K562 (cell line): Measurements from ENCODE around the gene ZSWIM7. TPM values are rescaled to one million over a fixed set of nuclear protein-coding genes. Genes with fewer than 3 reads are reported as not detected.

Experiments
- CBFB ChIP-seq: sonication (generic); formaldehyde crosslinking; IDR thresholded peaks from 2 replicates; pipeline ENCODE4 v1.4.0; 2020; ENCODE audit warnings: mild to moderate bottlenecking, missing genetic modification reagents
- FOXM1 ChIP-seq, 2 experiments: fragments of 450-650 bp in 1 of 2; sonication (generic) in 1 of 2; formaldehyde crosslinking in 1 of 2; IDR thresholded peaks; 2 replicates each; pipeline versions ENCODE4 v1.6.1 to v1.9.0; 2017 to 2022; ENCODE audit warnings: low read depth in 2 of 2, mild to moderate bottlenecking in 2 of 2, missing genetic modification reagents in 1 of 2, moderate library complexity in 1 of 2
- HNRNPL ChIP-seq: fragments of 200-400 bp; formaldehyde crosslinking; IDR thresholded peaks from 2 replicates; pipeline ENCODE4 v1.6.1; 2017; ENCODE audit warnings: low read depth, mild to moderate bottlenecking, low read length
- MLX ChIP-seq, 2 experiments: fragments of 450-650 bp in 1 of 2; sonication (generic) in 1 of 2; formaldehyde crosslinking; conservative IDR thresholded peaks; 2 replicates each; pipeline versions ENCODE4 v1.4.0 to v1.8.1; 2020 to 2022; ENCODE audit warnings: mild to moderate bottlenecking in 1 of 2, missing genetic modification reagents in 1 of 2
- NR4A1 ChIP-seq, 2 experiments: fragments of 250-450 bp in 1 of 2; fragments of 450-650 bp in 1 of 2; sonication (Bioruptor Pico) in 1 of 2; IDR thresholded peaks; 2 replicates each; pipeline versions ENCODE4 v1.4.0 to v1.6.1; 2016 to 2020; ENCODE audit warnings: mild to moderate bottlenecking in 2 of 2, missing compliant biosample characterization in 1 of 2, missing genetic modification characterization in 1 of 2, moderate library complexity in 1 of 2
- PCBP1 ChIP-seq: fragments of 200-400 bp; formaldehyde crosslinking; IDR thresholded peaks from 2 replicates; pipeline ENCODE4 v1.6.1; 2018; ENCODE audit warnings: mild to moderate bottlenecking, low read depth, low read length; ENCODE audit not compliant: poor library complexity, severe bottlenecking
- RBM25 ChIP-seq: fragments of 200-400 bp; formaldehyde crosslinking; IDR thresholded peaks from 2 replicates; pipeline ENCODE4 v1.6.1; 2018; ENCODE audit warnings: low read length, low read depth, moderate library complexity; ENCODE audit not compliant: severe bottlenecking
- SMAD1 ChIP-seq: fragments of 150-350 bp; IDR thresholded peaks from 2 replicates; pipeline ENCODE4 v1.6.1; 2014; ENCODE audit warnings: low read length, low read depth; ENCODE audit not compliant: partially characterized antibody
- SMAD4 ChIP-seq: fragments of 250-450 bp; sonication (Bioruptor Pico); conservative IDR thresholded peaks from 2 replicates; pipeline ENCODE4 v1.8.0; 2021; ENCODE audit warnings: inconsistent platforms, mild to moderate bottlenecking, moderate library complexity
- TARDBP ChIP-seq: fragments of 450-650 bp; IDR thresholded peaks from 2 replicates; pipeline ENCODE4 v1.6.1; 2016
- ZNF316 ChIP-seq: fragments of 450-650 bp; IDR thresholded peaks from 2 replicates; pipeline ENCODE4 v1.6.1; 2016
- ZNF644 ChIP-seq: fragments of 200-800 bp; sonication (Bioruptor generic); IDR thresholded peaks from 2 replicates; pipeline ENCODE4 v1.6.1; 2016; ENCODE audit warnings: low read depth, missing genetic modification characterization, missing compliant biosample characterization
- polyA plus RNA-seq, 8 experiments: library from polyadenylated mRNA; depleted of rRNA in 4 of 8; stranded (reverse) in 5 of 8; unstranded in 3 of 8; fragments of >200 nt; fragmentation: Nextera tagmentation in 2 of 8; fragmentation: Illumina TruSeq in 1 of 8; extraction: Ambion mirVana in 2 of 8; extraction: Trizol in 1 of 8; gene quantifications; 2 replicates each; pipeline versions ENCODE4 v1.2.1 to v1.2.3, GENCODE V29; 2011 to 2014; ENCODE audit warnings: inconsistent platforms in 1 of 8, missing spikeins in 1 of 8
- total RNA-seq, 7 experiments: library from RNA; depleted of rRNA in 6 of 7; stranded (reverse); fragments of >200 nt in 6 of 7; fragmentation: Illumina TruSeq in 2 of 7; extraction: Trizol in 2 of 7; gene quantifications; 2 replicates each; pipeline versions ENCODE4 v1.2.1 to v1.2.3, GENCODE V29; 2011 to 2021; ENCODE audit warnings: low replicate concordance in 1 of 7
- TF ChIP-seq, protein P1 (sequence below): fragments of 450-650 bp; IDR thresholded peaks from 2 replicates; pipeline ENCODE4 v1.6.1; 2017; ENCODE audit warnings: antibody characterized with exemption, mild to moderate bottlenecking
- TF ChIP-seq, protein P2 (sequence below): sonication (generic); formaldehyde crosslinking; IDR thresholded peaks from 2 replicates; pipeline ENCODE4 v1.8.0; 2022; ENCODE audit warnings: mild to moderate bottlenecking, missing genetic modification reagents
- TF ChIP-seq, protein P3 (sequence below): fragments of 250-450 bp; sonication (Bioruptor Pico); IDR thresholded peaks from 2 replicates; pipeline ENCODE4 v1.4.0; 2020; ENCODE audit warnings: mild to moderate bottlenecking, moderate library complexity

Gene ZSWIM7
- total and polyA plus RNA-seq, 9 of the 15 experiments (the other 6 are each of a cell fraction or from before 2014, with no cell fraction given): 5.9 to 18.7 (median 9.5) TPM

DNA sequence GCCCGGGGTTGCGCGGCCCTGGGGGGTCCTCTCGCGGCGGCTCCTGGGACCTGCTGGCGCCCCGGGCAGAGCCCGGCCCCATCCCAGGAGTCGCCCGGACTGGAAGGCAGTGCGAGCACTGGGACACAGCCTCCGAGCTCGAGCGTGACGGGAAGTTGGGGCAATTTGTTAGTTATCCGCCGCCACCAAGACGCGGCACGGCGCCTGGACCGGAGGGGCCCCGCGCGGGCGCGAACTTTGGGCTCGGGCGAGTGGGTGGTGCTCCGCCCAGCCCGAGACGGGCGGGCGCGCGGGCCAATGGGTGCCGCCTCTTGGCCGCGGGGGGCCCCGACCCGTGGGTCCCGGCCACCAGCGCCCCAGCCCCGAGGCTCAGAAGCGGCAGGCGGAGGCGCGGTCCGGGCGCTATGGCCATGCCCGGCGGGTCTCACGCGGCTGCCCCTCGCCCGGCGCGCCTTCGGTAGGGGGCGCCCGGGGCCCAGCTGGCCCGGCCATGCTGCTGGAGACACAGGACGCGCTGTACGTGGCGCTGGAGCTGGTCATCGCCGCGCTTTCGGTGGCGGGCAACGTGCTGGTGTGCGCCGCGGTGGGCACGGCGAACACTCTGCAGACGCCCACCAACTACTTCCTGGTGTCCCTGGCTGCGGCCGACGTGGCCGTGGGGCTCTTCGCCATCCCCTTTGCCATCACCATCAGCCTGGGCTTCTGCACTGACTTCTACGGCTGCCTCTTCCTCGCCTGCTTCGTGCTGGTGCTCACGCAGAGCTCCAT is 54.6 kb downstream of the ZSWIM7 start, which contains the start of gene ADORA2B (continued):
- no peak for TF ChIP-seq CBFB
- peak; percentile 92 for TF ChIP-seq HNRNPL
- TF ChIP-seq, protein P1, sequence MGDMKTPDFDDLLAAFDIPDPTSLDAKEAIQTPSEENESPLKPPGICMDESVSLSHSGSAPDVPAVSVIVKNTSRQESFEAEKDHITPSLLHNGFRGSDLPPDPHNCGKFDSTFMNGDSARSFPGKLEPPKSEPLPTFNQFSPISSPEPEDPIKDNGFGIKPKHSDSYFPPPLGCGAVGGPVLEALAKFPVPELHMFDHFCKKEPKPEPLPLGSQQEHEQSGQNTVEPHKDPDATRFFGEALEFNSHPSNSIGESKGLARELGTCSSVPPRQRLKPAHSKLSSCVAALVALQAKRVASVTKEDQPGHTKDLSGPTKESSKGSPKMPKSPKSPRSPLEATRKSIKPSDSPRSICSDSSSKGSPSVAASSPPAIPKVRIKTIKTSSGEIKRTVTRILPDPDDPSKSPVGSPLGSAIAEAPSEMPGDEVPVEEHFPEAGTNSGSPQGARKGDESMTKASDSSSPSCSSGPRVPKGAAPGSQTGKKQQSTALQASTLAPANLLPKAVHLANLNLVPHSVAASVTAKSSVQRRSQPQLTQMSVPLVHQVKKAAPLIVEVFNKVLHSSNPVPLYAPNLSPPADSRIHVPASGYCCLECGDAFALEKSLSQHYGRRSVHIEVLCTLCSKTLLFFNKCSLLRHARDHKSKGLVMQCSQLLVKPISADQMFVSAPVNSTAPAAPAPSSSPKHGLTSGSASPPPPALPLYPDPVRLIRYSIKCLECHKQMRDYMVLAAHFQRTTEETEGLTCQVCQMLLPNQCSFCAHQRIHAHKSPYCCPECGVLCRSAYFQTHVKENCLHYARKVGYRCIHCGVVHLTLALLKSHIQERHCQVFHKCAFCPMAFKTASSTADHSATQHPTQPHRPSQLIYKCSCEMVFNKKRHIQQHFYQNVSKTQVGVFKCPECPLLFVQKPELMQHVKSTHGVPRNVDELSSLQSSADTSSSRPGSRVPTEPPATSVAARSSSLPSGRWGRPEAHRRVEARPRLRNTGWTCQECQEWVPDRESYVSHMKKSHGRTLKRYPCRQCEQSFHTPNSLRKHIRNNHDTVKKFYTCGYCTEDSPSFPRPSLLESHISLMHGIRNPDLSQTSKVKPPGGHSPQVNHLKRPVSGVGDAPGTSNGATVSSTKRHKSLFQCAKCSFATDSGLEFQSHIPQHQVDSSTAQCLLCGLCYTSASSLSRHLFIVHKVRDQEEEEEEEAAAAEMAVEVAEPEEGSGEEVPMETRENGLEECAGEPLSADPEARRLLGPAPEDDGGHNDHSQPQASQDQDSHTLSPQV: peak; percentile 88
- peak; percentile 16; the same call in 1 of the 2 replicates for TF ChIP-seq NR4A1 (CRISPR knock-in tag; IDR thresholded peaks at IDR 0.05)
- TF ChIP-seq NR4A1 (tag; IDR thresholded peaks at IDR 0.05): no peak
- peak; percentile 78 for TF ChIP-seq RBM25
- TF ChIP-seq, protein P2, sequence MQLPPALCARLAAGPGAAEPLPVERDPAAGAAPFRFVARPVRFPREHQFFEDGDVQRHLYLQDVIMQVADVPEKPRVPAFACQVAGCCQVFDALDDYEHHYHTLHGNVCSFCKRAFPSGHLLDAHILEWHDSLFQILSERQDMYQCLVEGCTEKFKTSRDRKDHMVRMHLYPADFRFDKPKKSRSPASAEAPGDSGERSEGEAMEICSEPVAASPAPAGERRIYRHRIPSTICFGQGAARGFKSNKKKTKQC: peak; percentile 89
- peak; percentile 59; the same call in 1 of the 2 replicates for TF ChIP-seq SMAD4 (CRISPR knock-in tag)
- no peak for TF ChIP-seq MLX (CRISPR knock-in tag; conservative IDR thresholded peaks at IDR 0.05)
- no peak for TF ChIP-seq ZNF316
- TF ChIP-seq PCBP1: peak; percentile 20
- no peak for TF ChIP-seq FOXM1 (IDR thresholded peaks at IDR 0.05; ENCODE audit: low read depth)
- no peak for TF ChIP-seq FOXM1 (CRISPR knock-in tag; IDR thresholded peaks at IDR 0.05; ENCODE audit: low read depth)
- no peak for TF ChIP-seq SMAD1
- TF ChIP-seq, protein P3, sequence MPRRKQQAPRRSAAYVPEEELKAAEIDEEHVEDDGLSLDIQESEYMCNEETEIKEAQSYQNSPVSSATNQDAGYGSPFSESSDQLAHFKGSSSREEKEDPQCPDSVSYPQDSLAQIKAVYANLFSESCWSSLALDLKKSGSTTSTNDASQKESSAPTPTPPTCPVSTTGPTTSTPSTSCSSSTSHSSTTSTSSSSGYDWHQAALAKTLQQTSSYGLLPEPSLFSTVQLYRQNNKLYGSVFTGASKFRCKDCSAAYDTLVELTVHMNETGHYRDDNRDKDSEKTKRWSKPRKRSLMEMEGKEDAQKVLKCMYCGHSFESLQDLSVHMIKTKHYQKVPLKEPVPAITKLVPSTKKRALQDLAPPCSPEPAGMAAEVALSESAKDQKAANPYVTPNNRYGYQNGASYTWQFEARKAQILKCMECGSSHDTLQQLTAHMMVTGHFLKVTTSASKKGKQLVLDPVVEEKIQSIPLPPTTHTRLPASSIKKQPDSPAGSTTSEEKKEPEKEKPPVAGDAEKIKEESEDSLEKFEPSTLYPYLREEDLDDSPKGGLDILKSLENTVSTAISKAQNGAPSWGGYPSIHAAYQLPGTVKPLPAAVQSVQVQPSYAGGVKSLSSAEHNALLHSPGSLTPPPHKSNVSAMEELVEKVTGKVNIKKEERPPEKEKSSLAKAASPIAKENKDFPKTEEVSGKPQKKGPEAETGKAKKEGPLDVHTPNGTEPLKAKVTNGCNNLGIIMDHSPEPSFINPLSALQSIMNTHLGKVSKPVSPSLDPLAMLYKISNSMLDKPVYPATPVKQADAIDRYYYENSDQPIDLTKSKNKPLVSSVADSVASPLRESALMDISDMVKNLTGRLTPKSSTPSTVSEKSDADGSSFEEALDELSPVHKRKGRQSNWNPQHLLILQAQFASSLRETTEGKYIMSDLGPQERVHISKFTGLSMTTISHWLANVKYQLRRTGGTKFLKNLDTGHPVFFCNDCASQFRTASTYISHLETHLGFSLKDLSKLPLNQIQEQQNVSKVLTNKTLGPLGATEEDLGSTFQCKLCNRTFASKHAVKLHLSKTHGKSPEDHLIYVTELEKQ (CRISPR knock-in tag): no peak
- TF ChIP-seq ZNF644 (tag): no peak
- TF ChIP-seq TARDBP: no peak
